GM19324 (cell line): ENCODE measurements around the gene HIVEP2.

ENCODE experiments used
- ATAC-seq: cut with Tn5 transposase; IDR thresholded peaks from one replicate; pipeline ENCODE4 v1.9.1; 2021; ENCODE audit warnings: mild to moderate bottlenecking, moderate library complexity; ENCODE audit not compliant: unreplicated experiment, low FRiP score

Gene HIVEP2

DNA sequence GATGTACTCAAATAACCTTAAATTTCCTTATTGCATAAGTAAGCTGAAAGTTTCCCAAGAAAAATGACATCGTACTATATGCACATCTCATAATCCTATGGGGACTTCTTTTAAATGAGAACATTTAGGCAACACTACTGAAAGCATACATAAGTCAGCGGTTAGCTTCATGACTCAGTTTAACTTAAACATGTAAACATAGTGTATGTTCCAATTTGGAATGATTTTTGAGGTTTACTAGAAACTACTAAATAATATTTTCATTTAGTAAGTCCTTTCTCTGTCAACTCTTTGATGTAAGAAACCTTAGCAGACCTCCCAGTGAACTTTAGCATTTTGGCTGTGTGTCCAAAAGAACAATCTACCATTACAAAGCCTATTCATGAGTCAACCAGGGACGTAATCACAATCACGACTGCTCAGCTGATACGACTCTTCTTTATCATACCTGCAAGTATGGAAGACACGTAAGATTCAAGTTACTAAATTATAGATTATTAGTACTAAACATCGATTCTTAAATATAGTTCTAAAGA is 19.3 kb downstream of the HIVEP2 start:
- ATAC-seq, result no peak

GRCh38 chr6:142918339-142919042 is 26.5 kb downstream of the HIVEP2 start:
- no peak for ATAC-seq

- no peak for ATAC-seq
Measured at GRCh38 chr6:142916881-142917280, 28.1 kb downstream of the HIVEP2 start.

- ATAC-seq, result no peak
Measured at GRCh38 chr6:142914937-142915697, 29.9 kb downstream of the HIVEP2 start.

- no peak for ATAC-seq
Measured at GRCh38 chr6:142914369-142914768, 30.6 kb downstream of the HIVEP2 start.

DNA sequence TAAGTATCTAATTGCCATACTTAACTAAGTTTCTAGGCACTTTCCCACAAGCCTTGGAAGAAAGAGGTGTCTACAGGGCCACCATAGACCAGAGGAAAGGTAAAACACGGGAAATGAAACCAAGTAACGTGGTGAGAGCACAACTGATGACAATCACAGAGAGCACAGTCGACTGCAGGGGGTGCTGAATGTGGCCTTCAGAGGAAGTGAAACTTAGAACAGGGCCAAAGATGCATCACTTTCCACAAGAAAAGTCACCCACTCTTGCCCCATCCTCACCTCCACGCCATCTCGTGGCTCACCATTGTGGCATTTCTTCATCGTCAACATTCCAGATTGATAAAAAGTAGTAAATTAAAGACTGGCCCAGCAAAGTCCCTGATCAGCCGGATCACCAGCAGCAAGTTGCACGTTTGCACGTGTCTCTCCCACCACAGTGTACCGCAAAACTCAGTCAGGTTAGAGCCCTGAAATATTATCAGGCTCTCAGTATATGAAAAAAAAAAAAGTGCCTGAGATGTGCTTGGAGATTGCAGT is 31.4 kb downstream of the HIVEP2 start:
- peak; percentile 96 for ATAC-seq

- peak; percentile 52 for ATAC-seq
Measured at GRCh38 chr6:142913036-142913510, 31.9 kb downstream of the HIVEP2 start.

DNA sequence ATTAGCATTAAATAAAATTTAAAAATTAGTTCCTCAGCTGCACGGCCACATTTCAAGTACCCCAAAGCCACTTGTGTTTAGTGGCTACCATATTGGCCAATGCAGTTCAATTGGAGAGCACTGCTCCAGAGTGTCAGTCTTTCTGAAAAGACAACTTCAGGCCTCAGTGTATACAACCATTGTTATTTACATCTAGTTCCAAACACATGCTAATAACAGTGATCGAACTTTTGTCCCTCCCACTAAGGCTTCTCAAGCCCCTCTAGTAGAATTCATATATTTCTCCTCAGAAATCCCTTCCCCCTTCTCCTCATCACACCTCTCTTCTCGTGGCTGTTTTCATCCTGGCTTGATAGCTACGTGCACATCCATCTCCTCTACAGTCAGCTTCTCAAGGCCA is 32.9 kb downstream of the HIVEP2 start:
- no peak for ATAC-seq

- ATAC-seq, result no peak
Measured at GRCh38 chr6:142911430-142911829, 33.5 kb downstream of the HIVEP2 start.

GRCh38 chr6:142909686-142910085 is 35.3 kb downstream of the HIVEP2 start:
- ATAC-seq, result no peak

DNA sequence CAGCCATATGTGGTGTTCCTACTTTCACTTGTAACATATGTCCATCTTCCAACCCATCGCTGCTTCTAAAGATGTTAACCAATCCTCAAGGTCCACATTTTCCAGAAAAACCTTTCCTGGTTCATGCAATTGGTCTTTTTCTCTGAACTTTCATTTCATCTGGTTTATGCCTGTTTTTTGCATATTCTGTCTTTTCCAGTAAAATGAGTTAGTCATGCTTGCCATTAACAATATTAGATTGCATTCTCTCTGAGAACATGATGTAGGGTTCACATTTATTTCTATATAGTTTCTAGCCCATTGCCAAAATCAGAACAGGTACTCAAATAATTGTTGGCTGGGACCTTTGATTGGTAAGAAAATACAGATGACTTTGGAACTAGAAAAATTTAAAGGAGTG is 36.7 kb downstream of the HIVEP2 start:
- no peak for ATAC-seq

DNA sequence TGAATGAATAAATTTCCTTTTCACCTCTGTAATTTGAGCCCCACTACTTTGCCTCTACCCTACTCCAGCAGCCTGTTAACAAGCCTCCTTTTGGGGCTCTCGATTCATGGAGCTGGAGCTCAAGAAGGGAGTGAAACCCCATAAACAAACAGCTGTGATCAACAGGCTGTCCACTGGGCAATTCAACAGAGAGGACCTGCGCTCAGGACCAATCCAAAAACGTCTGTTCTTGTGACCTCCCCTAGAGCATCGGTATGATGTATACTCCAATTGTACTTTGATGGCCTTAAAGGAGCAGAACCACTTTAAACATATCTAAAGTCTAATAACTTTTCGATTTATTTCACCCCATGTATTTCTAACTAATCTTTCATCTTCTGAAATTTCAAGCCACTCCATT is 37.4 kb downstream of the HIVEP2 start:
- peak; percentile 19 for ATAC-seq

DNA sequence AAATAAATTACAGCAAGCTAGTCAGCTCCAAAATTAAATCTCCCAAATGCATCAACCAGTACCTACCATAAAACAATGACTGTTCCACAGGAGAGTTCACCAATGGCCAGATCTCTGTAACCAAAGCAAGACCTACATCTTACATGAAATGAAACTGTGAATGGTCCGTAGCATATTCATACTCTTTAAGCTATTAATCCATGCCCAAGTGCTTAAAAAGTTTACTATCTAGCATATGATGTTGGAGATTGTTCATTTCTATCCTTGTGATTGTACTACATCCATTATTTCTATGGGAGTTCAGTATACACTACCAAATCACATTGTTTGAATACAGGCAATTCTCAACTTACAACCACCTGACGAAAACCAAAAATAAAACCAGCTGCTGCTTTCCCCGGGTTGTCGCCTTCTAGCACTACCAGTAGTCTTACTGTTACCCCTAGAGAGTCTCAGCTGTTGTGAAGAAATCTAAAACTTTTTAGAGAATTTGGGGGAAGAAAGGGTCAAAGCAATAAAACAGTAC is 38.0 kb downstream of the HIVEP2 start:
- peak; percentile 75 for ATAC-seq

GRCh38 chr6:142903812-142904211 is 41.2 kb downstream of the HIVEP2 start:
- ATAC-seq, result no peak

DNA sequence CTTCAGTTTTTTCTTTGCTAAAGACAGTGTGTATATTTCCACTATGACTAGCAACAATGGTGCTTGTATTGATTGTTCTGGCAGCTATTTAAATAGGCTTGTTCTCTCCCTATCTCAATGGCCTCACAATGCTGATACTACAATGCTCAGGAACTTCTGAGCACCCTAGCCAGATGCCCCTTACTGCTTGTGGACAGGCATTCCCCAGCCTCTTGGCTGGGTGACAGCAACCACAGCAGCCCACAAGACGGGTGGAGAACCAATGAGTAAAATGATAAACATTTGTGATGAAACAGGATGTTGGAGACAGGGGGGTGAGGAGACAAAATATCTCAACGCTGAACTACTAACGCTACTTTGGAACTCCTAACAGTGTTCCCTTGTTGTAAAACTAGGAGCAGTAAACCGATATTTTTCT is 42.3 kb downstream of the HIVEP2 start:
- ATAC-seq, result peak; percentile 47

- no peak for ATAC-seq
Measured at GRCh38 chr6:142901611-142902010, 43.4 kb downstream of the HIVEP2 start.

DNA sequence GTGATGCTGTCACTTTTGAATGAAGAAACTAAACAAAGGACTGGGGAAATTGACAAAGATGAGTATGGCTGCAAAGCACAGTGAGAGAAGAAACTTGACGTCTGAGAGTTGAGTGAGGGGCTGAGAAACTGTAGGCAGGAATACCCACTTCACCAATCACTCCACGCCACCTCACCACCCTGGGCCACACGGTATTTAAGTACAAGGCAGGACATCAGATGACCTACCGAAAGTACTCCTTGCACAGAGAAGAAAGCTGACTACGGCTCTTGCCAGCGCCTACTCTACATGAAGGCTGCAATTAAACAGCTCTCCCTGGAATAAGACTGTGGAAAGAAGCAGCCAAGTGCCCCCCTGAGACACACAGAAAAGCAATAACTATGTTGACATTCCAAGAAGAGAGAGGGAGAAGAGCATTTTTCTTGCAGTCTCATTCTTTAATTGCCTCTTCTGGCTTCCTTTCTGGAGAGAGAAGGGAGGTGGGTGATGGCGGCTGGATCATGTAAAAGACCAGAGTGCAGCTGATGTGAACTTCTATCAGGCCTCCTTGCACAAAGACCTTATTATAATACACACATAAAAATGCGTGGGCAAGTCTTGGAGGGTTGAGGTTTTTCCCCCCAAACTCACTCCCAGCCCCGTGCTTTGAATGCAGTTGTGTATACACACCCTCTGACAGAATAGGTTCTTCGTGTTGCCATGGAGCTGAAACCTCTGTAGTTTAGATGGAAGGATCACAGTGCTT is 44.6 kb downstream of the HIVEP2 start:
- ATAC-seq, result no peak

DNA sequence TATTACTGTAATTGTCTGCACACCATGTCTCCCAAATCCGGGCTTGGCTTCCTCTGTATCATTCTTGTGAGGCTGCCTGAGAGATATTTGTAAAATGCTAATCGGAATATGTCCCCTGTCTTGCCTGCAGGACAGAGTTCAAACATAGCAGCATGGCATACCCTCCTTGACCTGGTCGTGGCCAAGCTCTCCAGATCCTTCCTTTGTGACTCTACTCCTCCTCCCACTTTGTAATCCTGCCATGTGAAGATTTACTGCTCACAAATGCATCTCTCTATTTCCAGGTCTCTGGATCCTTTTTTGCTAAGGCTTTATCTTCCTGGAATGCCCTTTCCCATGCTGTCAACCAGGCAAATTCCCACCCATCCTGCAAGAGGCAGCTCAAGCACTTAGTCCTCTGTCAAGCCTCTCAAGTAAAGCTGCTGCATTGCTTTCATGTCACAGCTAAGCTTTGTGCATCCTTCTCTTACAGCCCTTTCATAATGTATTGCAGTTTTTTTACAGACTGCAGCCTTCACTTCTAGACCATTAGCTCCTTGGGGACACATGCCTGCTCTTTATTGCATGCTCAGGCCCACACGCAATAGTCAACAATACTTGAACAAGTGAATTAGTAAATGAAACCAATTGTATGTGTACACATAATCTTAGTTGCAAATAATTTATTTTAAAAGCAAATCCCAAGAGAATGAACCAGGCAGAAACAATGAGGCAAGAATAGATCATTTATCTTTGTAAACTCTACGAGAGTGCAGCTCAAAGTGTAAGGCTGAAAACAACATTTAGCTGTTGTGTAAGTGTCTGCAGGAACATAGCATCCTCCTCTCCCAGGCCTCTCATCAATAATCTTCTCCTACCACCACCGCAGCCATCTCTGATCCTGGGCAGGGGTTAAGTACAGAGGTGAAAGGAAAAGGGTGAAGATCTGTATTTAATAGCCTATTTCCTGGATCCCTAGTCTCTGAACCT is 45.8 kb downstream of the HIVEP2 start:
- no peak for ATAC-seq

DNA sequence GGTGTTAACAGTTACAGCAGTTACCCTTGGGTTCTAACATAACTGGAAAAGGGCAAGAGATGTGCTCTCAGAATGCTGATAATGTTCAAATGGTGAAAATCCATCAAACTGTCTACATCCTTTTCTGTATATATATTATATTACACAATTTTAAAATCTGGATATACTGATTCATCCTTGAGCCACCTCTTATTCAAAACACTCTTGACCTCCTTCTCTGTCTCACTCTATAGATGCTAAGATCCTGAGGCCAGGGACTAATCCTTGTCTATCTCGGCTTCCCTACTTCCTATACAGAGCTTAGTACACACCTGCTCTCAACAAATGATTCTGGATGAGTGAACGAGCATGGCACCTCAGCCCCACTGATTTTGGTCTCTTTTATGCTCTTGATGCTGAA is 47.3 kb downstream of the HIVEP2 start:
- no peak for ATAC-seq
